CD4-positive, alpha-beta T cell treated with Interleukin-17A for 4 hours (primary cell): ENCODE results near the gene CDC42EP4.

Experiments
- DNase-seq: peaks from one replicate; pipeline ENCODE4 v3.0.0-alpha.2; 2020; ENCODE audit warnings: mixed read lengths

Gene CDC42EP4

DNA sequence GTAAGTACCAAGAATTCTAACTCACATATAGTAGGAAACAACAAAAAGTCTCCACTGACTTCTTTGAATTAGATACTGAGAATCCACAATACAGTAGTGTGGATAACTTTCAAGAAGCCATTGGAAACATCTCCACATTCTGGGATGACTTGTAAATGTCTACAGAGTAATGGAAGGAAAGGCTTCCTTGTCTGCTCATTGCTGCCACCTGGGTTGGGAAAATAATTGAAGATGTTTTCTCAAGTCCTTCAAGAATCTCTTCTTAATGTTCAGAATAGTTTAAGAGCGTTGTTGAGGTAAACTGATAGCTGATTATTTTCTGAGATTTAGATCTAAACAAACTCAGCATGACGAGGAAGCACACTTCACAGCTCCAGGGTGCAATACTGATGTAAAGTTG, 64.1 kb downstream of the CDC42EP4 start:
- no peak for DNase-seq

DNA sequence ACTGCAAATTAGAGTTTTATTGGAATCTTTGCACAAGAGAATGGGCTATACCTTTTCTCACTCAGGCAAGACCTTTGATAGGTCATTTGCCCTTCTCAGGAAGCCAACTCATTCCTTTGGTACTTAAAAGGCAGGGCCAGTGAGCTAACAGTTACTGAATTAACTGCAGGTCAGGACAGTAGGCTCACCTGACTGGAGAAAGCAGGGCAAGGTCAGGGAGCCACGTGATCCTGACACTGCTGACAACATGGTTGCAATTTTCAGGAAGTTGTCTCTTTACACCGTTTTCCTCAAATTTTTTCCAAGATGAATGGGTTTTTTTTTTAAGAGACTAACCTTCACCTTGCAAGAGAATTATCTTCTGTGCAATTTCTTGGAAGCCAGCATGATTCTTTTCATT, 71.2 kb downstream of the CDC42EP4 start:
- no peak for DNase-seq

DNA sequence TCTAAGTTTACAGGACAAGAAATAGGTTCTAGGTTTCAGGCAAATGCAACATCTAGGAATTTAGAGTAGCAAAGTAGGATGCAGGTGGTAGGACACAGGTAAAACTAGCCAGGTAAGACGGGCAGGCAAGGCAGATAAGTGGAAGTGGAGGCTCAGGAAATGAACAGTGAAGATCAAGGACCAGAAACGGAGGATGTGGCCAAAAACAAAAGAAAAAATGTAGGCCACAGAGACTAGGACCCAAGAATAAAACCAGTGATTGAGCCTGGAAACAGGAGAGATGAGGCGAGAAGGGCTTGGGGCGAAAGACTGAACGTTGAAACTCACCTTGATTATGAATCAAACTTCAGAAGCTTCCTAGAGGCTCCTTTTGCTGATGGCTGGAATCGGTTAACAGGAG, 74.1 kb downstream of the CDC42EP4 start:
- no peak for DNase-seq

DNA sequence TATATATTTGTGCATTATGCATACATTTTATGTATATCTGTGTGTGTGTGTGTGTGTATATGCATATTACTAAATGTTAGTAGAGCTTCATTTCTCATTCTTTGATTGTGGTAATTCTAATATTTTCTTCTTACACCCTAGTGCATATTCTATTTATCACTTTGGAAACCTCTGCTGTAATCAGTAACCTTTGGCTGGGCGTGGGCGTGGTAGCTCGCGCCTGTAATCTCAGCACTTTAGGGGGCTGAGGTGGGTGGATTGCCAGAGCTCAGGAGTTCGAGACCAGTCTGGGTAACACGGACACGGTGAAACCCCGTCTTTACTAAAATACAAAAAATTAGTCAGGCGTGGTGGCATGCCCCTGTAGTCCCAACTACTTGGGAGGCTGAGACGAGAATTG, 77.1 kb downstream of the CDC42EP4 start:
- DNase-seq: no peak
